Fibroblast of the conjunctiva (primary cell): ENCODE measurements around the gene LYPD6B.
A peak's percentile ranks its signal among the peaks of the same experiment; 100 is the strongest.

Experiments used
- DNase-seq: peaks from one replicate; pipeline ENCODE4 v3.0.0-alpha.2; 2010; ENCODE audit warnings: low read depth

The LYPD6B gene

GRCh38 chr2:149012545-149012944, 26.0 kb upstream of the LYPD6B start:
- no peak for DNase-seq

GRCh38 chr2:149015501-149015900, 23.0 kb upstream of the LYPD6B start:
- DNase-seq = no peak

GRCh38 chr2:149015926-149016563, 22.5 kb upstream of the LYPD6B start:
- DNase-seq = no peak

GRCh38 chr2:149017116-149017985, 21.1 kb upstream of the LYPD6B start:
- DNase-seq = peak; percentile 60

- DNase-seq = no peak
Observed at GRCh38 chr2:149018981-149019380, 19.5 kb upstream of the LYPD6B start.

- DNase-seq = no peak
Observed at GRCh38 chr2:149019768-149020167, 18.7 kb upstream of the LYPD6B start.

GRCh38 chr2:149020432-149020851, 18.1 kb upstream of the LYPD6B start:
- no peak for DNase-seq

- DNase-seq = no peak
Observed at GRCh38 chr2:149021271-149021719, 17.2 kb upstream of the LYPD6B start.

- no peak for DNase-seq
Observed at GRCh38 chr2:149021761-149022160, 16.7 kb upstream of the LYPD6B start.

GRCh38 chr2:149023091-149023490, 15.4 kb upstream of the LYPD6B start:
- DNase-seq = no peak

- no peak for DNase-seq
Observed at GRCh38 chr2:149027590-149028250, 10.8 kb upstream of the LYPD6B start.

- DNase-seq = no peak
Observed at GRCh38 chr2:149028377-149028776, 10.1 kb upstream of the LYPD6B start.

- DNase-seq = no peak
Observed at GRCh38 chr2:149028891-149029290, 9.6 kb upstream of the LYPD6B start.

GRCh38 chr2:149029307-149029965, 9.1 kb upstream of the LYPD6B start:
- no peak for DNase-seq

GRCh38 chr2:149031396-149031795, 7.1 kb upstream of the LYPD6B start:
- DNase-seq = no peak

GRCh38 chr2:149033716-149034115, 4.8 kb upstream of the LYPD6B start:
- no peak for DNase-seq

- no peak for DNase-seq
Observed at GRCh38 chr2:149034406-149034805, 4.1 kb upstream of the LYPD6B start.

- DNase-seq = no peak
Observed at GRCh38 chr2:149036507-149037293, 1.8 kb upstream of the LYPD6B start.

GRCh38 chr2:149037851-149038250, 648 bp upstream of the LYPD6B start:
- DNase-seq = no peak

GRCh38 chr2:149039213-149039724, 770 bp downstream of the LYPD6B start:
- no peak for DNase-seq

- DNase-seq = peak; percentile 9
Observed at GRCh38 chr2:149040451-149040850, 2.0 kb downstream of the LYPD6B start.
